Measurements from ENCODE around the gene ZNF804A. TPM values are rescaled to one million over a fixed set of nuclear protein-coding genes. Genes with fewer than 3 reads are reported as not detected.

The ZNF804A gene
- total and polyA plus RNA-seq, 2 experiments from 2014 or later = 0.65 to 0.70 TPM

DNA sequence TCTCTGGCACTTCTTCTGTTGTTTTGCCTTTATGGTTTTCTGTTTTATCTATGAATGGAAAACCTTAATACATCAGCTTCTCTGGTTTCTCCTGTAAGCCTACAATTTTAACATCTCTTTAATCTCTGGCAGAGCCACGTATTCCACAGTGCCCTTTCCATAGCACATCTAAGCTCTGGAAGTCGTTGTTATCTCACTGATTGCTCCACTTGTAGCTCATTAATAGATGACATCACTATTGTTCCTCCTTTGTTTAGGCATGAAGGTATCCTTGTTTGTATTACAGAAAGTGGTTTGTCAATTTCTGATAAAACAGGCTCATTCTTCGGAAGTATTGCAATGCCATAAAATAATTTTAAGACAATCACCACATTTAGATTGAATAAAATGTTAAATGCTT, 185.2 kb downstream of the ZNF804A start:
- Histone ChIP-seq H3K9ac (no peak overlapping the region), H3K4me2 (ENCODE audit: unreplicated experiment) (no peak overlapping the region), H3K9me2 (ENCODE audit: insufficient read depth) (0 out of 2 replicates have a peak, but pooled peaks cover 3% of the 10 kb centered on the region), H3K27me3 (replicated peaks; ENCODE audit: insufficient read depth) (no peaks in the 10 kb centered on the region), H4K20me1 (ENCODE audit: insufficient read depth) (no peaks in the 10 kb centered on the region), H2AFZ (no peak overlapping the region), H3K79me2 (ENCODE audit: insufficient read depth) (no peaks in the 10 kb centered on the region), H3K4me3 (no peak overlapping the region), H3K4me1 (ENCODE audit: insufficient read depth) (peaks cover 5% of the 10 kb centered on the region; the same call in 1 of the 2 replicates), H3K36me3 (ENCODE audit: low read depth) (no peaks in the 10 kb centered on the region), H3K9me3 (ENCODE audit: low read depth) (no peaks in the 10 kb centered on the region), H3K27ac (no peak overlapping the region), H3F3A (ENCODE audit: insufficient read depth) (no peaks in the 10 kb centered on the region)
- DNase-seq = no peak
- TF ChIP-seq EZH2 (IDR thresholded peaks at IDR 0.05; ENCODE audit: insufficient read depth, poor library complexity, severe bottlenecking) (no peak), EZH2phosphoT487 (IDR thresholded peaks at IDR 0.05; ENCODE audit: insufficient read depth, low read depth) (no peak)
- WGBS, 2 experiments (ENCODE audit: low coverage in 1 of 2, low lambda C conversion rate in 2 of 2, missing lambda C conversion rate in 2 of 2) = 50 to 52% methylated on average over 3 of the region's 3 CpGs
- in situ Hi-C loops (cut with MboI) = no loop called here

- H3K27me3 ChIP-seq (replicated peaks; ENCODE audit: insufficient read depth) = no peaks in the 10 kb centered on the region
- H3K9me2 ChIP-seq (ENCODE audit: insufficient read depth) = no peaks in the 10 kb centered on the region; the same call in none of the 2 replicates
- TF ChIP-seq EZH2 (IDR thresholded peaks at IDR 0.05; ENCODE audit: insufficient read depth, poor library complexity, severe bottlenecking) = no peak
- no peak for TF ChIP-seq EZH2phosphoT487 (IDR thresholded peaks at IDR 0.05; ENCODE audit: insufficient read depth, low read depth)
- no peaks in the 10 kb centered on the region for H3F3A ChIP-seq (ENCODE audit: insufficient read depth)
- no peaks in the 10 kb centered on the region for H3K9me3 ChIP-seq (ENCODE audit: low read depth)
- no peak overlapping the region for H3K4me2 ChIP-seq (ENCODE audit: unreplicated experiment)
- no peaks in the 10 kb centered on the region for H3K79me2 ChIP-seq (ENCODE audit: insufficient read depth)
- 47 to 67% methylated on average over 1 of the region's 1 CpG for WGBS, 2 experiments (ENCODE audit: low coverage in 1 of 2, low lambda C conversion rate in 2 of 2, missing lambda C conversion rate in 2 of 2)
- no peak overlapping the region for H2AFZ ChIP-seq
- H3K9ac ChIP-seq = no peak overlapping the region
- in situ Hi-C loops (cut with MboI) = no loop called here
- no peak overlapping the region for H3K27ac ChIP-seq
- DNase-seq = no peak
- no peaks in the 10 kb centered on the region for H3K4me1 ChIP-seq (ENCODE audit: insufficient read depth)
- no peaks in the 10 kb centered on the region for H4K20me1 ChIP-seq (ENCODE audit: insufficient read depth)
- H3K4me3 ChIP-seq = no peak overlapping the region
- no peaks in the 10 kb centered on the region for H3K36me3 ChIP-seq (ENCODE audit: low read depth)
Observed at GRCh38 chr2:184793176-184793575, 194.8 kb downstream of the ZNF804A start.

- no peaks in the 10 kb centered on the region for H3K27me3 ChIP-seq (replicated peaks; ENCODE audit: insufficient read depth)
- no peaks in the 10 kb centered on the region for H3K4me1 ChIP-seq (ENCODE audit: insufficient read depth)
- H3K9ac ChIP-seq = no peak overlapping the region
- H4K20me1 ChIP-seq (ENCODE audit: insufficient read depth) = no peaks in the 10 kb centered on the region
- no peaks in the 10 kb centered on the region for H3K9me2 ChIP-seq (ENCODE audit: insufficient read depth)
- no peaks in the 10 kb centered on the region for H3K9me3 ChIP-seq (ENCODE audit: low read depth)
- no peaks in the 10 kb centered on the region for H3K36me3 ChIP-seq (ENCODE audit: low read depth)
- H2AFZ ChIP-seq = no peak overlapping the region
- no peak for DNase-seq
- H3K79me2 ChIP-seq (ENCODE audit: insufficient read depth) = no peaks in the 10 kb centered on the region
- H3F3A ChIP-seq (ENCODE audit: insufficient read depth) = no peaks in the 10 kb centered on the region
- no peak overlapping the region for H3K4me2 ChIP-seq (ENCODE audit: unreplicated experiment)
- no peak overlapping the region for H3K27ac ChIP-seq
- WGBS, 2 experiments (ENCODE audit: low coverage in 1 of 2, low lambda C conversion rate in 2 of 2, missing lambda C conversion rate in 2 of 2) = 55 to 61% methylated on average over 4 of the region's 4 CpGs
- in situ Hi-C loops (cut with MboI) = no loop called here
- TF ChIP-seq EZH2 (IDR thresholded peaks at IDR 0.05; ENCODE audit: insufficient read depth, poor library complexity, severe bottlenecking) = no peak
- TF ChIP-seq EZH2phosphoT487 (IDR thresholded peaks at IDR 0.05; ENCODE audit: insufficient read depth, low read depth) = no peak
- no peak overlapping the region for H3K4me3 ChIP-seq
Observed at GRCh38 chr2:184799379-184799778, 201.1 kb downstream of the ZNF804A start.

DNA sequence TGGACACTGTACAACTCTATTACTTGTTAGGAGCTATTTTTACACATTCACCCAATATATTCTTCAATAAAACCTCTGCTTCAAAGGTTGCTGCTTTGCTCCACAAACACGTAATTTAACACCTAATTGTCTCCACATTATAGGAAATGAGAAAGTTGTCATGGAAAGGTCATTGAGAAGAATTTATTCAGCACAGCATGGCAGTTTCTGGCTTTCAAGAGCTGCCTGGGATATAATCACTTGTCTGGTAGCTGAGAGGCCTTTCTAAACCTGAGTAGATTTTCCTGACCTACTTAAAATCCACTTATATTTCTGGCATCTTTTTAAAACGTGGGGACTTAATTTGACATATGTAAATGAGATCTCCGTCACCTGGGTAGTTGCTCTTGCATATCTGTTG, 216.1 kb downstream of the ZNF804A start:
- in situ Hi-C loops (cut with MboI) = no loop called here
- Histone ChIP-seq H3K36me3 (ENCODE audit: low read depth) (no peaks in the 10 kb centered on the region), H4K20me1 (ENCODE audit: insufficient read depth) (no peaks in the 10 kb centered on the region), H2AFZ (no peak overlapping the region), H3F3A (ENCODE audit: insufficient read depth) (no peaks in the 10 kb centered on the region), H3K9me2 (ENCODE audit: insufficient read depth) (no peaks in the 10 kb centered on the region; the same call in 1 of the 2 replicates), H3K79me2 (ENCODE audit: insufficient read depth) (no peaks in the 10 kb centered on the region), H3K9me3 (ENCODE audit: low read depth) (no peaks in the 10 kb centered on the region), H3K27me3 (replicated peaks; ENCODE audit: insufficient read depth) (no peaks in the 10 kb centered on the region), H3K4me2 (ENCODE audit: unreplicated experiment) (no peak overlapping the region), H3K4me1 (ENCODE audit: insufficient read depth) (no peaks in the 10 kb centered on the region), H3K27ac (no peak overlapping the region), H3K9ac (no peak overlapping the region), H3K4me3 (no peak overlapping the region)
- 32 to 49% methylated on average over 3 of the region's 3 CpGs for WGBS, 2 experiments (ENCODE audit: low coverage in 1 of 2, low lambda C conversion rate in 2 of 2, missing lambda C conversion rate in 2 of 2)
- no peak for TF ChIP-seq EZH2phosphoT487 (IDR thresholded peaks at IDR 0.05; ENCODE audit: insufficient read depth, low read depth)
- TF ChIP-seq EZH2 (IDR thresholded peaks at IDR 0.05; ENCODE audit: insufficient read depth, poor library complexity, severe bottlenecking) = no peak
- DNase-seq = no peak

GRCh38 chr2:184815824-184816223, 217.5 kb downstream of the ZNF804A start:
- no peak overlapping the region for H3K27ac ChIP-seq

More at GRCh38 chr2:184815824-184816223, 217.5 kb downstream of the ZNF804A start:
- WGBS, 2 experiments (ENCODE audit: low coverage in 1 of 2, low lambda C conversion rate in 2 of 2, missing lambda C conversion rate in 2 of 2) = 5 to 13% methylated on average over 1 of the region's 1 CpG
- Histone ChIP-seq H3K9ac (no peak overlapping the region), H4K20me1 (ENCODE audit: insufficient read depth) (no peaks in the 10 kb centered on the region), H3K27me3 (replicated peaks; ENCODE audit: insufficient read depth) (no peaks in the 10 kb centered on the region), H3K9me2 (ENCODE audit: insufficient read depth) (no peaks in the 10 kb centered on the region; the same call in 1 of the 2 replicates), H3K4me3 (no peak overlapping the region), H3K79me2 (ENCODE audit: insufficient read depth) (no peaks in the 10 kb centered on the region), H3K4me1 (ENCODE audit: insufficient read depth) (no peaks in the 10 kb centered on the region), H3F3A (ENCODE audit: insufficient read depth) (no peaks in the 10 kb centered on the region), H3K9me3 (ENCODE audit: low read depth) (no peaks in the 10 kb centered on the region), H3K4me2 (ENCODE audit: unreplicated experiment) (no peak overlapping the region), H3K36me3 (ENCODE audit: low read depth) (no peaks in the 10 kb centered on the region), H2AFZ (no peak overlapping the region)
- TF ChIP-seq EZH2phosphoT487 (IDR thresholded peaks at IDR 0.05; ENCODE audit: insufficient read depth, low read depth) (no peak), EZH2 (IDR thresholded peaks at IDR 0.05; ENCODE audit: insufficient read depth, poor library complexity, severe bottlenecking) (no peak)
- in situ Hi-C loops (cut with MboI) = no loop called here
- no peak for DNase-seq

All from GM23248 (cell line).